ENCODE data around the gene MYCL. TPM values are rescaled to one million over a fixed set of nuclear protein-coding genes. Genes with fewer than 3 reads are reported as not detected.
A peak's percentile ranks its signal among the peaks of the same experiment; 100 is the strongest.

Gene MYCL
- total and polyA plus RNA-seq, 2 of the 13 experiments (the other 11 are each of a cell fraction or from before 2014, with no cell fraction given), result 0.31 to 1.7 TPM

GRCh38 chr1:39901714-39902459 lies at the start of gene MYCL (continued):
- TF ChIP-seq, protein P1, sequence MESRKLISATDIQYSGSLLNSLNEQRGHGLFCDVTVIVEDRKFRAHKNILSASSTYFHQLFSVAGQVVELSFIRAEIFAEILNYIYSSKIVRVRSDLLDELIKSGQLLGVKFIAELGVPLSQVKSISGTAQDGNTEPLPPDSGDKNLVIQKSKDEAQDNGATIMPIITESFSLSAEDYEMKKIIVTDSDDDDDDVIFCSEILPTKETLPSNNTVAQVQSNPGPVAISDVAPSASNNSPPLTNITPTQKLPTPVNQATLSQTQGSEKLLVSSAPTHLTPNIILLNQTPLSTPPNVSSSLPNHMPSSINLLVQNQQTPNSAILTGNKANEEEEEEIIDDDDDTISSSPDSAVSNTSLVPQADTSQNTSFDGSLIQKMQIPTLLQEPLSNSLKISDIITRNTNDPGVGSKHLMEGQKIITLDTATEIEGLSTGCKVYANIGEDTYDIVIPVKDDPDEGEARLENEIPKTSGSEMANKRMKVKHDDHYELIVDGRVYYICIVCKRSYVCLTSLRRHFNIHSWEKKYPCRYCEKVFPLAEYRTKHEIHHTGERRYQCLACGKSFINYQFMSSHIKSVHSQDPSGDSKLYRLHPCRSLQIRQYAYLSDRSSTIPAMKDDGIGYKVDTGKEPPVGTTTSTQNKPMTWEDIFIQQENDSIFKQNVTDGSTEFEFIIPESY (CRISPR knock-in tag; IDR thresholded peaks at IDR 0.05), result 0 out of 2 replicates have a peak, but pooled peaks have one; percentile 18
- TF ChIP-seq GMEB2 (CRISPR knock-in tag; IDR thresholded peaks at IDR 0.05; ENCODE audit: low read depth) (no peak), MYNN (CRISPR knock-in tag; IDR thresholded peaks at IDR 0.05; ENCODE audit: low read depth) (no peak), RNF219 (CRISPR knock-in tag; IDR thresholded peaks at IDR 0.05) (no peak), ZNF792 (CRISPR knock-in tag; IDR thresholded peaks at IDR 0.05) (no peak), ZNF260 (CRISPR knock-in tag; IDR thresholded peaks at IDR 0.05; ENCODE audit: borderline replicate concordance, low read depth) (no peak), ZBTB7B (CRISPR knock-in tag; IDR thresholded peaks at IDR 0.05) (peak; percentile 83), ZNF367 (CRISPR knock-in tag; IDR thresholded peaks at IDR 0.05; ENCODE audit: borderline replicate concordance) (no peak), ZMYM2 (CRISPR knock-in tag; IDR thresholded peaks at IDR 0.05) (no peak), GZF1 (CRISPR knock-in tag; IDR thresholded peaks at IDR 0.05) (no peak; the same call in 1 of the 2 replicates), IKZF4 (CRISPR knock-in tag; IDR thresholded peaks at IDR 0.05; ENCODE audit: borderline replicate concordance, low read depth, not compliant biosample characterization) (no peak), PAWR (CRISPR knock-in tag; IDR thresholded peaks at IDR 0.05; ENCODE audit: borderline replicate concordance) (no peak), ZNF678 (CRISPR knock-in tag; IDR thresholded peaks at IDR 0.05) (no peak), NONO (IDR thresholded peaks at IDR 0.05) (no peak), NONO (CRISPR knock-in tag; conservative IDR thresholded peaks at IDR 0.05) (no peak), STAG1 (CRISPR knock-in tag; IDR thresholded peaks at IDR 0.05) (peak; percentile 80), NFE2L1 (CRISPR knock-in tag; IDR thresholded peaks at IDR 0.05; ENCODE audit: borderline replicate concordance) (no peak), HNRNPUL1 (IDR thresholded peaks at IDR 0.05; ENCODE audit: low read depth, low read length) (no peak), AGO1 (IDR thresholded peaks at IDR 0.05; ENCODE audit: low read depth, low read length, poor library complexity, severe bottlenecking) (no peak), TRIM24 (CRISPR knock-in tag; IDR thresholded peaks at IDR 0.05) (no peak), EHMT2 (IDR thresholded peaks at IDR 0.05; ENCODE audit: borderline replicate concordance, low read depth, low read length) (no peak), SRSF4 (IDR thresholded peaks at IDR 0.05; ENCODE audit: low read depth, low read length, poor library complexity, severe bottlenecking) (no peak)
- TF ChIP-seq, protein P2, sequence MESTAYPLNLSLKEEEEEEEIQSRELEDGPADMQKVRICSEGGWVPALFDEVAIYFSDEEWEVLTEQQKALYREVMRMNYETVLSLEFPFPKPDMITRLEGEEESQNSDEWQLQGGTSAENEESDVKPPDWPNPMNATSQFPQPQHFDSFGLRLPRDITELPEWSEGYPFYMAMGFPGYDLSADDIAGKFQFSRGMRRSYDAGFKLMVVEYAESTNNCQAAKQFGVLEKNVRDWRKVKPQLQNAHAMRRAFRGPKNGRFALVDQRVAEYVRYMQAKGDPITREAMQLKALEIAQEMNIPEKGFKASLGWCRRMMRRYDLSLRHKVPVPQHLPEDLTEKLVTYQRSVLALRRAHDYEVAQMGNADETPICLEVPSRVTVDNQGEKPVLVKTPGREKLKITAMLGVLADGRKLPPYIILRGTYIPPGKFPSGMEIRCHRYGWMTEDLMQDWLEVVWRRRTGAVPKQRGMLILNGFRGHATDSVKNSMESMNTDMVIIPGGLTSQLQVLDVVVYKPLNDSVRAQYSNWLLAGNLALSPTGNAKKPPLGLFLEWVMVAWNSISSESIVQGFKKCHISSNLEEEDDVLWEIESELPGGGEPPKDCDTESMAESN (CRISPR knock-in tag; conservative IDR thresholded peaks at IDR 0.05), result 0 out of 2 replicates have a peak, but pooled peaks have one; percentile 45
